Activated naive CD4-positive, alpha-beta T cell treated with anti-CD3 and anti-CD28 coated beads, Interleukin-2, amount 50 U/mL, for 16 hours (primary cell): ENCODE data around the gene ZNF385B.
"Not testable (repeated sequence)": the region's sequence is repeated elsewhere in the genome, so short reads cannot be mapped to it uniquely, and the experiment has no call there.

Experiments
- DNase-seq: peaks from one replicate; pipeline ENCODE4 v3.0.0-alpha.2; 2020

ZNF385B gene

GRCh38 chr2:179675435-179675834 lies 186.0 kb downstream of the ZNF385B start:
- no peak for DNase-seq

- DNase-seq = no peak
Measured at GRCh38 chr2:179671043-179671981, 190.1 kb downstream of the ZNF385B start.

GRCh38 chr2:179669196-179669595 lies 192.2 kb downstream of the ZNF385B start:
- no peak for DNase-seq

- DNase-seq = no peak
Measured at GRCh38 chr2:179664972-179665812, 196.2 kb downstream of the ZNF385B start.

GRCh38 chr2:179661986-179662385 lies 199.4 kb downstream of the ZNF385B start:
- DNase-seq = no peak

GRCh38 chr2:179657068-179657595 lies 204.3 kb downstream of the ZNF385B start:
- no peak for DNase-seq

GRCh38 chr2:179655627-179656026 lies 205.8 kb downstream of the ZNF385B start:
- DNase-seq = no peak

- DNase-seq = no peak
Measured at GRCh38 chr2:179654806-179655205, 206.6 kb downstream of the ZNF385B start.

- DNase-seq = no peak
Measured at GRCh38 chr2:179652296-179652695, 209.1 kb downstream of the ZNF385B start.

GRCh38 chr2:179650420-179650819 lies 211.0 kb downstream of the ZNF385B start:
- no peak for DNase-seq

- no peak for DNase-seq
Measured at GRCh38 chr2:179646862-179647587, 214.4 kb downstream of the ZNF385B start.

- no peak for DNase-seq
Measured at GRCh38 chr2:179646173-179646769, 215.1 kb downstream of the ZNF385B start.

GRCh38 chr2:179645047-179645446 lies 216.4 kb downstream of the ZNF385B start:
- DNase-seq = no peak

GRCh38 chr2:179642462-179642861 lies 218.9 kb downstream of the ZNF385B start:
- DNase-seq = no peak

GRCh38 chr2:179636995-179637394 lies 224.4 kb downstream of the ZNF385B start:
- no peak for DNase-seq

GRCh38 chr2:179636100-179636980 lies 225.1 kb downstream of the ZNF385B start:
- DNase-seq = no peak

GRCh38 chr2:179631769-179632385 lies 229.5 kb downstream of the ZNF385B start:
- not testable (repeated sequence) for DNase-seq

GRCh38 chr2:179629776-179630175 lies 231.6 kb downstream of the ZNF385B start:
- not testable (repeated sequence) for DNase-seq

GRCh38 chr2:179626261-179626660 lies 235.2 kb downstream of the ZNF385B start:
- DNase-seq = no peak

GRCh38 chr2:179622635-179623300 lies 238.6 kb downstream of the ZNF385B start:
- no peak for DNase-seq
